AG08395 (cell line): ENCODE results near the gene KRTAP17-1.
"Not testable (repeated sequence)": the region's sequence is repeated elsewhere in the genome, so short reads cannot be mapped to it uniquely, and the experiment has no call there.

ENCODE experiments used
- DNase-seq: peaks from one replicate; pipeline ENCODE4 v3.0.0; 2012; ENCODE audit warnings: mixed read lengths, low spot score

The KRTAP17-1 gene

DNA sequence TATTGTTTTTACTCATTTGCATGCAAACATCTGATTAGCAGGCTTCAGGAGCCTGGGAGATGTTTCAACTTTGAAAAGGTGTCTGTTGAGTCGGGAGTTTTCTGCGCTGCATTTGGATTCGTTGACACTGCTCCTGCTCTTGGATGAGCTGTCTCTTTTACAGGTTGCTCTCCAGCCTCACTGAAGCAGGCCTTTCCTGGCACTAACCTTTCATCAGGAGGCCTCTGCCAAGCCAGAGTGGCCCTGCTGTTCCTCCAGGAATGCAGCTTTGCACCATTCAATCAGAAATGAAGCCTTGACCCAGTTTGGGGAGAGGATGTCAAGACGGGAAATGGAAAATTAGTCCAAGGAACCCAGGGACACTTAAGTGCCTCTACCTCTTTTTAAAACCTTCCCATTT, 12.5 kb downstream of the KRTAP17-1 start:
- DNase-seq = no peak

DNA sequence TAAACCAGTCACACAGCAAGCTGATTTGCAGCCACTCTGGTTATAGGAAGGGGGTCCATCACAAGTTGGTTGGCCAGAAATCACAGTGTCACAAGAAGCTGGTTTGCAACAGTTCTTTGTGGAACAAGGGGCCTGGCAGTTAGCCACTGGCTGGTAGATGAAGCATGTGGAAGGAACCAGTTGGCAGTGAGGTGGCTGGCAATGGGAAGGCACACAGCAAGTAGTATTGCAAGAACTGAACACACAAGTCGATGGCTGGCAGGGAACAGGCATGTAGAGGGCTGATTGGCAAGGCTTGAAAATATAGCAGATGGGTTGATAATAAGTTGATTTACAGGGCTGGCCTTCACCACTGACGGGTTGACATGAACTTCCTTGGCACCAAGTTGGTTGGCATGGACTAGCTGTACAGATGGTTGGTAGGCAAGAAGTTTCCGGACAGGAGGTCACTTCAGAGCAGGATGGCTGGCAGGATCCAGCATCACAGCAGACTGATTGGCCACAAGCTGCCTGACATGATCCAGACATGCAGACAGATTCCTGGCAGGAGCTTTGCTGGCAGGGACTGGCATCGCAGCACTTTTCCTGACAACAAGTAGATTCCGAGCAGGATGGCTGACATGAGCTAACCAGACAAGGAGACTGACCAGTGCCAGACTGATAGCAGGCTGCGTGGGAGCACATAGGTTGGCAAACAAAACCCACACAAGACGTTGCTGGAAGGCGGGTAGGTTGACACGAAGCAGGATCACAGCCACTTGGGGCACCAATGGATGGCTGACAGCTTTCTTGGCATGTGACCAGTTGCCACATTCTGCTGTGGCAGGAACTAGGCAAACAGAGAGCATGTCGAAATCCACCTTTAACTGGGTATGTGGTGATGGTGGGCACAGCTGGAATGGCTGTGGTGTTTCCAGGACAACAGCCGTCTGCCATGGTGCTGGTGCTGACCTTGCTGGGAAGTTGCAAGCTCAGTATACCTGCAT, 13.3 kb downstream of the KRTAP17-1 start, which contains the start of gene KRTAP29-1:
TSS of gene KRTAP29-1 (minus strand) at position 936 of the 986 bp plus-strand sequence. CDS start at position 936, 0 bp downstream.
- no peak for DNase-seq

DNA sequence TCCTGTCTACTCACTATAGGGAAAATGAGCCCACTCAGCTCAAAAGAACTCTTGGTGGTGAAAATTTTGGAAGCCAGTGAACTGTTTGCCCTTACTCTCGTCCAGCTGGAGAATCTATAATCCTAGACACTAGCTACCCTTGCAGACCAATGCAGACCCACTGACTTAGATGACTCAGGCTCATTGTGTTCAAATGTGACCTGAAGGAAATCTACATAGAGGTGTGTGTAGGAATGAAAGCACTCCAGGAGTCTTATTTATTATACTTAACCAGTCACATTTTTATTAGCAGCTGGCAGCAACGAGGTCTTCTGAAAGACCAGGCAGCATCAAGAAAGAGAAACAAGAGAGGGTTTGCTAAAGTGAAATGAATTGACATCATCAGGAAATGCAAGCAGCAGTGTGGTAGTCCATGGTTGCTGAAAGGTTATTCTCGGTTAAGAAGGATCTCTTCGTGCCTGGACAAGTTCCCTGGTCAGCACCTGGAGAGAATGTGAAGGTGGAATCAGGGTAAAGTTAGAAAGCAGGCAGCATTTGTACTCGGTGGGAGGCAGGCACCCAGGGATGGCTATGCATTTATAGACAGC, 14.2 kb downstream of the KRTAP17-1 start:
- no peak for DNase-seq

DNA sequence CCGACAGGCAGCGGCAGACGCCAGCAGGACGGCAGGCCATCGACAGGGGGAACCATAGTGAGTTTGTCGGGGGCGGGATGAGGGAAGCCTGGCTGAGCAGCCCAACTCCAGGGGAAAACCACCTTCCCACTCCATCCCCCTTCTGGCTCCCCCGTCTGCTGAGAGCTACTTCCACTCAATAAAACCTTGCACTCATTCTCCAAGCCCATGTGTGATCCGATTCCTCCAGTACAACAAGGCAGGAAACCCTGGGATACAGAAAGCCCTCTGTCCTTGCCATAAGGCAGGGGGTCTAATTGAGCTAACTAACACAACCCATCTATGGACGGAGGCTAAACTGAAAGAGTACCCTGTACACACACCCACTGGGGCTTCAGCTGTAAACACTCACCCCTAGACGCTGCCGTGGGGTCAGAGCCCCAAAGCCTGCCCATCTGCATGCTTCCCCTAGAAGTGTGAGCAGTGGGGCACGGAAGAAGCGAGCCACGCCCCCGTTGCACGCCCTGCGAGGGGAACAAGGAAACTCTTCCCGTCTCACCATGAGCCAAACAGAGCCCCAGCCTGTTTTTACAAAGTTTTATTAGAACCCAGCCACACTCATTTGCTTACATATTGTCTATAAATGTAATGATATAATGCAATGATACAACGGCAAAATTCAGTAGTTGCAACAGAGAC, 16.9 kb downstream of the KRTAP17-1 start:
- no peak for DNase-seq

GRCh38 chr17:41296846-41297245, 18.7 kb downstream of the KRTAP17-1 start:
- no peak for DNase-seq

- DNase-seq = no peak
These were observed 21.5 kb downstream of the KRTAP17-1 start for GRCh38 chr17:41294016-41294415.

DNA sequence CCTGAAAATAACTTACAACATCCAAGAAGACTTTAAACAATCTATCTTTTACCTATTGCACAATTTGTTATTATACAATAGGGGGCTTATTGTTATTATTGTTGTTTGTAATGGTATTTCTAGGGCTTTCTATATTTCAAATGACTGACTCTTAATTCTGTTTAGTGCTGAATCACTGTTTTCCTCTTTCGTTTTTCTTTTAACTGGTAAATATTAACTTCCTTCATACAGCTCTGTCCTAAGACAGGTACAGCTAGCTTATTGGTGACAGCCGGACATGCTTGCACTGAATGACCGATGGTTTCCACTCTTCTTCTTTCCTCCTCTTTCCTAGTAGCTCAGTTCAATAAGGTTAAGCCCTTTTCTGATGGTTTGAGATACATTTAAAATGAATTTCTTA, 28.5 kb downstream of the KRTAP17-1 start:
- no peak for DNase-seq

- DNase-seq = peak; percentile 3
These were observed 31.0 kb downstream of the KRTAP17-1 start for GRCh38 chr17:41284546-41284945.

- DNase-seq = peak; percentile 41
These were observed 31.5 kb downstream of the KRTAP17-1 start for GRCh38 chr17:41284043-41284442.

- peak; percentile 1 for DNase-seq
These were observed 37.1 kb downstream of the KRTAP17-1 start for GRCh38 chr17:41278176-41278955.

DNA sequence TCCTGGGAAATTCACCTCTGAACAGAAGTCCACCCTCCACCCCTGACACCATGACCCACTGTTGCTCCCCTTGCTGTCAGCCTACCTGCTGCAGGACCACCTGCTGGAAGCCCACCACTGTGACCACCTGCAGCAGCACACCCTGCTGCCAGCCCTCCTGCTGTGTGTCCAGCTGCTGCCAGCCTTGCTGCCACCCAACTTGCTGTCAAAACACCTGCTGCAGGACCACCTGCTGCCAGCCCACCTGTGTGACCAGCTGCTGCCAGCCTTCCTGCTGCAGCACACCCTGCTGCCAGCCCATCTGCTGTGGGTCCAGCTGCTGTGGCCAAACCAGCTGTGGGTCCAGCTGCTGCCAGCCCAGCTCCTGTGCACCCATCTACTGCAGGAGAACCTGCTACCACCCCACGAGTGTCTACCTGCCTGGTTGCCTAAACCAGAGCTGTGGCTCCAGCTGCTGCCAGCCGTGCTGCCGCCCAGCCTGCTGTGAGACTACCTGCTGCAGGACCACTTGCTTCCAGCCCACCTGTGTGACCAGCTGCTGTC, 39.8 kb downstream of the KRTAP17-1 start, which contains the start of gene KRTAP9-7:
TSS of gene KRTAP9-7 (plus strand) at position 51 of the 543 bp plus-strand sequence. CDS start at position 51, 0 bp downstream.
- not testable (repeated sequence) for DNase-seq

GRCh38 chr17:41271858-41272257, 43.7 kb downstream of the KRTAP17-1 start:
- DNase-seq = no peak

GRCh38 chr17:41271323-41271722, 44.2 kb downstream of the KRTAP17-1 start:
- DNase-seq = not testable (repeated sequence)

GRCh38 chr17:41267711-41268110, 47.8 kb downstream of the KRTAP17-1 start:
- no peak for DNase-seq

DNA sequence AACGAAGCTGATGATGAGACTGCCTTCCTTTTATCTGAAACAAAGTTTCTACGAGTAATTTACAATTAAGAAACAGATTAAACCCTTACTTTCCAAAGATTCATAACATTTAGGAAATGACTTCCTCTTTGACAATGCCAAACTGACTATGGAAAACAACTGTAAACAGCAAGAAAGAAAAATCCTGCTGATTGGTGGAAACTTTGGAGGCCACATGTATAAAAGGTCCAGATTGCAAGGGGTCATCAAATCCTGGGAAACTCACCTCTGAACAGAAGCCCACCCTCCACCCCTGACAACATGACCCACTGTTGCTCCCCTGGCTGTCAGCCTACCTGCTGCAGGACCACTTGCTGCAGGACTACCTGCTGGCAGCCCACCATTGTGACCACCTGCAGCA, 50.4 kb downstream of the KRTAP17-1 start, which contains the start of gene KRTAP9-6:
TSS of gene KRTAP9-6 (plus strand) at position 301 of the 400 bp plus-strand sequence. CDS start at position 301, 0 bp downstream.
- peak; percentile 0 for DNase-seq
